Body of pancreas (tissue), 4 donors: ENCODE data around the gene LYL1.

Experiments used
- POLR2A ChIP-seq, 3 donors: fragments of 450-650 bp; IDR thresholded peaks; one replicate each; pipeline ENCODE4 v1.6.1; 2016; ENCODE audit warnings: antibody characterized with exemption in 3 of 3, mild to moderate bottlenecking in 2 of 3
- TF ChIP-seq, protein P1 (sequence below), 7 experiments: fragments of 450-650 bp in 4 of 7; fragments of 200-600 bp in 3 of 7; sonication (generic) in 3 of 7; IDR thresholded peaks; one replicate each; pipeline ENCODE4 v1.5.1; 2016 to 2019; ENCODE audit warnings: antibody characterized with exemption in 7 of 7

DNA sequence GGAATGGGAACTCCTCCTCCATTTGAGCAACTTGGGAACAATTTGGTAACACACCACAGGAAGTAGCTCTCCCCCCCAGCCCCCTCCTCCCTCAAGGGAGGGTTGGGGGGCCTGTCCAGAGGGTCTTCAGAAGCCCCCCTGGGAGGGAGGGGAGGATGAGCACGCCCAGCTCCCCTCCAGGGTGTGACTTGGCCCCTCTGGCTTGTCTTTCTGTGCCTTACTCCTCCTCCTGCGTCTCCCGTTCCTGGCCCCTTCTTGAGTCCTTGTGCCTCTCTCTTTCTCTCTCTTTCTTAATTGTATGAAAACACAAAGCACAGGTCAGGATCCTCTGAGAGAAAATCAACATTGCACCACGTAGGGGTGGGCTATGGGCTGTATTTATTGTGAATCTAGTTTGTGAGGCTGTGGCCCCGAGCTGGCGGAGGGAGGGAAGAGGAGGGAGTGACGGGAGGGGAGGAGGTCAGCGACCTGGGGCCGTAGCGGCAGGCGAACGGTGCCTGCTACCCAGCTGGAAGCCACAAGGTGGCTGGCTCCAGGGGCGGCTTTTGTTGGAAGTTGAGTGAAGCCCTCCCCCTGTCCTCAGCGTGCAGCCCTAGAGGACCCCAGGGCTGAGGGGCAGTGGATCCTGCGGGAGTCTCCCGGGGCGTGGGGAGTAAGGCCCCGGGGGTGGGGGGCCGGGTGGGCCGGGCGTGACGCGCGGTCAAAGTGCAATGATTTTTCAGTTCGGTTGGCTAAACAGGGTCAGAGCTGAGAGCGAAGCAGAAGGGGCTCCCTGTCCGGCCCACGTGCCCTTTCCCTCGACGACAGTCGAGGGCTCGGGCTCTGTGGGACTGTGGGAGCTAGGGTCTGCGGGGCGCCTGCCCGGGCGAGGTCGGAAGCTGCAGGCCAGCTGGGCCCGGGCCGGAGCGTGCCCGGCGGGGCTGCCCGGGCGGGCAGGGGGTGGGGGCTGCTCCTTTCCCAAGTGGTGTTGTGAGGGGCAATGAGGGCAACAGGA, 6.4 kb downstream of the LYL1 start:
- no peak for TF ChIP-seq POLR2A (IDR thresholded peaks at IDR 0.05)
- TF ChIP-seq, protein P1, sequence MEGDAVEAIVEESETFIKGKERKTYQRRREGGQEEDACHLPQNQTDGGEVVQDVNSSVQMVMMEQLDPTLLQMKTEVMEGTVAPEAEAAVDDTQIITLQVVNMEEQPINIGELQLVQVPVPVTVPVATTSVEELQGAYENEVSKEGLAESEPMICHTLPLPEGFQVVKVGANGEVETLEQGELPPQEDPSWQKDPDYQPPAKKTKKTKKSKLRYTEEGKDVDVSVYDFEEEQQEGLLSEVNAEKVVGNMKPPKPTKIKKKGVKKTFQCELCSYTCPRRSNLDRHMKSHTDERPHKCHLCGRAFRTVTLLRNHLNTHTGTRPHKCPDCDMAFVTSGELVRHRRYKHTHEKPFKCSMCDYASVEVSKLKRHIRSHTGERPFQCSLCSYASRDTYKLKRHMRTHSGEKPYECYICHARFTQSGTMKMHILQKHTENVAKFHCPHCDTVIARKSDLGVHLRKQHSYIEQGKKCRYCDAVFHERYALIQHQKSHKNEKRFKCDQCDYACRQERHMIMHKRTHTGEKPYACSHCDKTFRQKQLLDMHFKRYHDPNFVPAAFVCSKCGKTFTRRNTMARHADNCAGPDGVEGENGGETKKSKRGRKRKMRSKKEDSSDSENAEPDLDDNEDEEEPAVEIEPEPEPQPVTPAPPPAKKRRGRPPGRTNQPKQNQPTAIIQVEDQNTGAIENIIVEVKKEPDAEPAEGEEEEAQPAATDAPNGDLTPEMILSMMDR (IDR thresholded peaks at IDR 0.05) = no peak
